ENCODE data around the gene GARIN5B.
"Not testable (repeated sequence)": the region's sequence is repeated elsewhere in the genome, so short reads cannot be mapped to it uniquely, and the experiment has no call there.

GARIN5B gene

DNA sequence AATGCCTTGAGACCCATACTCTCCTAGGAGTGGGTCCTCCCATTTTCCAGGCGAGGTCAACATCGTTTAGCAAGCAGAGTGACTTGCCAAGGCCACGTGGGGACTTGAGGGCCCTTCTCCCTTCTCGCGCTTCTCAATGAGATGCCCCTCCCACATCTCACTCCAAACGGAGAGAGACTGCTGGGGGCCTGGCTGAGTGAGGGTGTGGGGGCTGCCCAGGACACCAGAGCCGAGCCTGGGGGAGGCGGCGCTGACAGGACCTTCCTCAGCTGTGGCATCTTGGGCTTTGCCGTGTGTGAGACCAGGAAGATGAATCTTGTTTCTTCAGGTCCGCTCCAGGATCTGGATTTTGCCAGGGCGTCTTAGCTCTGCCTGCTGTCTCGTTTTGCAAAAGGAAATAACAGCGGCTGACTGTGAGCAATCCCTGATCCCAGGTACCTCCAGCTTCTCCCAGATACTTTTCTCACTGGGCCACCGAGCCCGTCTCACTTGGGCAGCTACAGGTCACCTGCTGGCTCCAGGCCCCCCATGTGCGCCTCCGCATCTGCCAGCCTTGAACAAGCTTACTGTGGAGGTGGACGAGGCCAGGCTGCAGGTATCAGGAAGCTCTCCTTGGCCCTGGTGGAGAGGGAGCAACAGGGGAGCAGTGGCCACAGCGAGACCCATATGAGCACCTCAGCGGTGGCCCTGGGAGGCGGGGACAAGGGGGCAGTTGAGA lies 14.6 kb downstream of the GARIN5B start:
- no peak for DNase-seq (ENCODE audit: low read depth)

DNA sequence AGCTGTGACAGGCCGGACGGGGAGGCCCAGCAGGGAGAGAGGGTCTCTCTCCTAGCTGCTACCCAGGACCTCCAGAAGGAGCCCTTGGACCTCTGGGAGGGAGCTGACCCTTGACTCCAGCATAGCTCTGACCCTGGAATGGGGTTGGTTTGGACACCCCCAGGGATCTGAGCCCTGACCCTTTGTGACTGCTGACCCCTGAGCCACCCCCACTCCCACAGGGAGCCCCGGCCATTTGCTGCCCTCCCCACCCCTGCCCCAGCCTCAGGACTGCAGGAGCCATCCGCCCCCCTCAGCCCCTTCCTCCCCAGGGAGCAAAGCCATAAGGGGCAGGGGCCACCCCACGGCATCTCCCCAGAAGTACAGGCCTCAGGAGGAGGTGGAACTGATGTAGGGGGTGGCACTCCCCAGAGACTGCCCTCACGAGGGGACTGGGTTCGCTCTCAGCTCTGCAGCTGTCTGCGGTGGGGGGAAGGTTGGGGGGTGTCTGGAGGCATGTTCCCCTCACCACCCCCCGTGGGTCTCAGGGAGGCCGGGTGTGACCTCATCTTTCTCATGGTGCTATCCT lies 15.5 kb downstream of the GARIN5B start:
- no peak for DNase-seq (ENCODE audit: low read depth)

DNA sequence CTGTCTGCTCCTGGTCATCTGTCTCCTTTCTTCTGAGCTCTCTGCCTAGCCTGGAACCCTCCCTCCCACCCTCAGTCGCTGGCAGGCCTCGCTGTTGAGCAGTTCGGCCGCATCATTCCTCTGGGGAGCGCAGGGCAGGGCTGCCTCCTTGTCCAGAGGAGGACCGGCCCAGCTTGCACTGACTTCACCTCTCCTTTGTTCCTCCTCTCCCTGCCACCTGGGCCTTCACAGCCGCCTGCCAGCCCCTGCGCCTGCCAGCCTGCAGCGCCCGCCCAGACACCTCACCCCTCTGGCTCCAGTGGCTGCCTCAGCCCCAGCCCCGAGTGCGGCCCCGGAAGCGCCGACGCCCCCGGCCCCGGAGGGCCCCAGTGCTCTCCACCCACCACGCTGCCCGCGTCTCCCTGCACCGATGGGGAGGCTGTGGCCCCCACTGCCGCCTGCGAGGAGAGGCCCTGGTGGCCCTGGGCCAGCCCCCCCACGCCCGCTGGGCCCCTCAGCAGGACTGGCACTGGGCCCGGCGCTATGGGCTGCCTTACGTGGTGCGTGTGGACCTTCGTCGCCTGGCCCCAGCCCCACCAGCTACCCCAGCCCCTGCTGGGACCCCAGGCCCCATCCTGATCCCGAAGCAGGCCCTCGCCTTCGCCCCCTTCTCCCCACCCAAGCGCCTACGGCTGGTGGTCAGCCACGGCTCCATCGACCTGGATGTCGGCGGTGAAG lies 16.2 kb downstream of the GARIN5B start:
- no peak for DNase-seq (ENCODE audit: low read depth)

DNA sequence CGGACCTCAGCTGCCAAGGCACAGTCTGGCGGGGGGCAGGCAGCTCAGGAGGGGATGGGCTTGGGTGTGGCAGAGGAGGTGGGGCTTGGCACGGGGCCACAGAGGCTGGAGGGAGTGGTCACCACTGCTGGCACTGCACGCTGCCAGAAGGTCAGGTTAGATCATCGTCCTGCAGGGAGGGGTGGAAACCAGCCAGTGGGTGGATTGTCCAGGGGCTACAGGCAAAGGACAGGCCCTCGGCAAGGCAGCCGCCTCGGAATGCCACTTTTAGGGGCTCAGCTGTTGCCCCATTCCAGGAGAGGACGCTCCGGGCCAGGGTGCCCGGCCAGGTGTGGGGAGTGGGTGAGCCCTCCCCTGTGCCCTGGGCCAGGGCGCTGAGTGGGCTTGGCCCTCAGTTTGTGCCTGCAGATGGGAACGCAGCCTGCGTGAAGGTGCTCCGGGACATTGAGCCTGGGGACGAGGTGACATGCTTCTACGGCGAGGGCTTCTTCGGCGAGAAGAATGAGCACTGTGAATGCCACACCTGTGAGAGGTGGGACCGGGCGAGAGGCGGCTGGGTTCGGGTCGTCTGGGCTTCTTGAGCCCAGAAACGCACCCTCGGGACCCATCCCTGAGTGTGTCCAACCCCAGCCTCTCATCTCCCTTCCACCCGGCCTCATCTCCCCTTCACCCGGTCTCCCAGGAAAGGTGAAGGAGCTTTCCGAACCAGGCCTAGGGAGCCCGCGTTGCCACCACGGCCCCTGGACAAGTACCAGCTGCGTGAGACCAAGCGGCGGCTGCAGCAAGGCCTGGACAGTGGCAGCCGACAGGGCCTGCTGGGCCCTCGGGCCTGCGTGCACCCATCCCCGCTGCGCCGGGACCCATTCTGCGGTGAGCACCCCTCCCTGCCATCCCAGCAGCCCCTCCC lies 17.0 kb downstream of the GARIN5B start:
- no peak for DNase-seq (ENCODE audit: low read depth)

DNA sequence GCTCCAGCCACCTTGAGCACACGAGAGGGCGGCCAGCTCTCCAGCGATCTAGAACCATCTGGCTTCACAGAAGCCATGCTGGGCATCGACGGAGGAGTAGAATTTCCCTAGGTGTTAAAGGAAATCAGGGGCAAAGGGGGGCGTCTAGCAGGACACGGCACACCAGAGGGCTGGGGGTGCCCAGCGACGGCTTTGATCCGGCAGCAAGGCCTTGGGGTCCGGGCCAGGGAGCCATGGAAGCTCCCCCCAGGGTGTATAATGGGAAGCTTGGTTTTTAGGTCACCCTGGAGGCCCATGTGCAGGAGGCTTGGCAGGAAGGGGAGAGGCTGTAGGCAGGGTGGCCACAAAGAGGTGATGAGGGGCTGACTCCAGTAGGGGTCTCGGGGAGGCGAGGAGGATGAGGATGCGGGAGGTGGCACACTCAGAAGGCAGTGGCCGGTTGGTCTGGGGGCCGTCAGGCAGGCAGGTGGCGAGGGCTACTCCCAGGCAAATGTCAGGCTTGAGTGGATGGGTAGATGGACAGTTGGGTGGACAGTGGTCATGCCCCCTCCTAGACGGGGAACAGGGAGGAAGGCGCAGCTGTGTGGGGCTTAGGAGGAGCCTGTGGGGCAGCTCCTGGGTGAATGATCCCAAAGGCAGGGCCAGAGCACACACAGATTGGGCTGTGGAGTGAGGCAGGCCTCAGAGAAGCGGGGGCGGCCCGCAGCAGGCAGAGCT lies 17.8 kb downstream of the GARIN5B start:
- DNase-seq (ENCODE audit: low read depth): no peak

DNA sequence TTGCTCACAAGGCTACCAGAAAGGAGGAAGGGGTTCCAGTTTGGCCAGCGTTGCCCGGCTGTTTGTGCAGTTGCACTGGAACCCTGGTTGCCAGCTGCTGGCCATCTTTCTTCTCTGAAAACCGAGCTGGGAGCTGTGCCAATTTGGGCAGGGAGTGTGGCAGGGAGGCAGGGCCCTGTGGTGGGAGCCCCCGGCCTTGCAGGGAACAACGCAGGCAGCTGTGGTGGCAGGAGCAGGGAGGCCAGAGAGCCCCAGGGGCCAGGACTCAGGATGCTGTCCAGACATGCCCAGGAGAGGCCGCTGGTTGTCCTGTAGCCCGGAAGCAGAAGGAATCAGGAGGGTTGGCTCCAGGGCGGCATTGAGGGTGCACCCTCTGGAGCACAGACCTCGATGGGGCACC lies 18.6 kb downstream of the GARIN5B start:
- DNase-seq (ENCODE audit: low read depth): no peak

DNA sequence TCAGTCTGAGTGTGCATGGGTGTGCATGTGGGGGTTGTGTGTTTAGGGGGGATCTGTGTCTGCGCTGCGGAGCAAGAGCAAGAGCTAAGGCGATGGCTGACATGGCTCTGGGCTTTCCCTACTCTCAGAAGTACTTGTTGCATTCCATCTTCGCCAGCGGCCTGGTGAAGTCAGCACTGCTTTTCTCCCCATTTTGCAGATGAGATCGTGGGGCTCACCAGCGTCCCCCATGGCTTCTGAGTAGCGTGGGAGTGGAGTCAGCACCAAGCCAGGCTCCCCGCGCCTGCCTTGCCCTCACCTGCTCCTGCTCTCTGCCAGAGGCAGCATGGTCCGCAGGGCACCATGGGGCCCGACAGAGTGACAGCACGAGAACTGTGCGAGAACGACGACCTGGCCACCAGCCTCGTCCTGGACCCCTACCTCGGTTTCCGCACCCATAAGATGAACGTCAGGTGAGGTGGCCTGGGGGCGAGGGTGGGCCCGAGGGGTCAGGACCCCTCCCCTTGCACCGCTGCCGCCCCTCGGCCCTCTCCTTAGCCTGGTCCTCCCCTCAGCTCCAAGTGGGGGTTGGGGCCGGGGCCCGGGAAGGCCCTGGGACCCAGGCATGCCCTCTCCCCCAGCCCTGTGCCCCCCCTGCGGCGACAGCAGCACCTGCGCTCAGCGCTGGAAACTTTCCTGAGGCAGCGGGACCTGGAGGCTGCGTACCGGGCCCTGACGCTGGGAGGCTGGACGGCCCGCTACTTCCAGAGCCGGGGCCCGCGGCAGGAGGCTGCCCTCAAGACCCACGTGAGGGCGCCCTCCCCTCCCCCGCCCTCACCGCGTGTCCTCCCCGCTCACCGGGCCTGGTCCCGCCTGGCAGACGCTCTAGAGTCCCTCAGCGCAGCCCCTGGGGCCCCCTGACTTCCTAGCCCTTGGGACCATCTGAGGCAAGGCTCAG lies 21.2 kb downstream of the GARIN5B start:
- no peak for DNase-seq (ENCODE audit: low read depth)

DNA sequence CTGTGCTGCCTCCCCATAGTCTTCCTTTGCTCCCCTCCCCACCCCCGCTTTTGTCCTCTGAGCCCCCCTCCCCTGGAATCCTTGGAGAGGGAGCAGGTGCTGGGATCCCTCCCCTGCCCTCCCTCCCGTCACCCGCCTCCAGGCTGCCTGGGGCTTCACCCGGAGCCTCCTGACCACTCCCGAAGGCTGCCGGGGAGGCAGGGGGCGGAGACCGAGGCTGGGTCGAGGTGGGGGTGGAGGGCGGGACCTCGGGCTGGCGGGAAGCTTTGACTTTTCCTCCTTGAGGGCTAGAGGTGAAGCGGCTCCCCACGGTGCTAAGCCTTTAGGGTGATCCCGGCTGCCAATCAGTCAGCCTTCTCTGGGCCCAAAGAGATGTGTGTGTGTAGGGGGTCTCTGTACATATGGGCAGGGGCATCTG lies 21.9 kb downstream of the GARIN5B start:
- no peak for DNase-seq (ENCODE audit: low read depth)

DNA sequence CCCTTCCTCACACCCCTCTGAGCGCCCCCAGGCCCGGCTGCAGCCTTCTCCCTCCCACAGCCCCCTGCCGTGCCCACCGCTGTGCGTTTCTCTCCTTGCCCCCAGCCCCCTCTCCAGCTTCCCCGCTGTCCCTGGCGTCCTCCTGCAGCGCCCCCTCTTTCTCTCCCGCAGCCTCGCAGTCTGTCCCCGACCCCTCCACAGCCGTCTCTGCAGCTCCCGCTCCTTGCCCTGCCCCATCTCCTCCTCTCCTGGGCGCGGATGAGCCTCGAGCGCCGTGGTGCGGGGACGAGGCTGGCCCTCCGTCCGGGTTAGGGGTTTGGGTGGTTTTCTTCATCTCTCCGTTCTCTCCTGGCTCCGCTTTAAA lies 22.3 kb downstream of the GARIN5B start:
- DNase-seq (ENCODE audit: low read depth): no peak

DNA sequence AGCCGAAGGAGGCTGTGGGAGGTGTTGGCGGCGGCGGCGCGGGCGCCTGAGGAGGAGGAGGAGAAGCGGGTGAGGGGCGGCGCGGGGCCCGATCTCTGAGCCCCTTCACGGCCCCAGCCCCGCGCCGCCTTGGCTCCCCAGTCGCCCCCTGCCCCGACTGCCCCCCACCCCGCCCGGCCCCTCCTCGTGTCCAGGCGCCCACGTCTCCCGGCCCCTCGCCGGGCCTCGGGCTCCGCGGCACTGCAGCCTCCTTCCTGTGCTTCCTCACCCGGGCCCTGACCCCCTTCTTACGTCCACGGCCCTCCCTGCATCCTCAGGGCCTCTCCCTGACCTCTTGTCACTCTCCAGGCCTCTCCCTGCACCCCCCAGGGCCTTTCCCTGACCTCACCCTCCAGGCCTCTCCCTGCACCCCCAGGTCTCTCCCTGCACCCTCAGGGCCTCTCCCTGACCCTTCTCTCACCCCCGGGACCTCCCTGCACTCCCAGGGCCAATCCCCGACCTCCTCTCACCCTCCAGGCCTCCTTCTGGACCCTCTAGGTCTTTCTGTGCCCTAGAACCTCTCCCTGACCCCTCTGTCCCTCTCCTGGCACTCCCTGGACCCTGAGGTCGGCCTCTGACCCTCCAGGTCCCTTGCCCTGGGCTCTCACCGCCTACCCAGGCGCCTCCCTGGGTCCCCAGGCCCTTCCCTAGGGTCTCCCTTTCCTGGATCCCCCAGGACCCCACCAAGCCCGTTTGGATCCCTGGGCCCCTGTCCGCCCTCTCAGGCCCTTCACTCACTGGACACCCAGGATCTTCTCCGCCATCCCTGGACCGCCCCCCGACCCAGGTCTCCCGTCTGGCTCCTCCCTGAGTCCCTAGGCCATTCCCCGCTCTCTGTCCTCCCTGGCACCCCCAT lies 22.9 kb downstream of the GARIN5B start:
- DNase-seq (ENCODE audit: low read depth): no peak

DNA sequence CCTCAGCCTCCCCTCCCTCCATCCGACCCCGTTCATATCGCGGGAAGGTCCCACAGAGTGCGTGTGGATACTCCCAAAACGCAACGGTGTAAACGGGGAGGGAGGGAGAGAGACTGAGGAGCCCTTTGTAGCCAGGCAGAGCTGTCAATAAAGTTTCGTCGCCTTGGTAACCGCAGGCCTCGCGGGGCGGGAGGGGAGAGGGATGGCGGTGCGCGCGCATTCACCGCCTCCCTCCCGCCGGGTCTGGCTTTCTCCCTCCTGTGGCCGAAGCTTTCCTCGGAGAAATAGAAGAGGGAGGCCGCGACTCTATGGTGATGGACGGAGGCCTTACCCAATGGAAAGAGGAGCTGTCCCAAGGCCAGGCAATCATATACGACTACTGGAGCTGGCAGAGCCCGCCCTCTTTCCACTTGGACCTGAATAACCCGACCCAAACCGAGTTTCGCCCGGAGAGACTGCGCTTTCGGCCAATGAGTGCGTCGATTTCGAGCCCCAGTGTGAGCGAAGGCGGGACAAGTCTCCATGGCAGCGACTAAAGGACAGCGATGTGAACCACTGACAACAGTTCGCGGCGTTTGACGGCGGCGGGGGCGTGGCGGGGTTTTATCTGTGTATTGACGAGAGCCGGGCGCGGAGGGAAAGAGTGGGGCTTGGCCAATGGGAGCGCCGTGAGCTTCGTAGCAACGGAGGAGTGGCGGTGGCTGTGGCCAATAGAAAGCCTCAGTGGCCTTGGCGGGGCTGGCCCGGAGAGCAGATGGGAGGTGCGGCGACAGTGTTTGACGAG lies 23.8 kb downstream of the GARIN5B start, which contains the start of gene KMT5C:
Gene KMT5C, plus strand, starts transcription at position 772 of the 784 bp plus-strand sequence. CDS start 2,061 bp downstream, outside the sequence.
- DNase-seq (ENCODE audit: low read depth): peak; percentile 100

DNA sequence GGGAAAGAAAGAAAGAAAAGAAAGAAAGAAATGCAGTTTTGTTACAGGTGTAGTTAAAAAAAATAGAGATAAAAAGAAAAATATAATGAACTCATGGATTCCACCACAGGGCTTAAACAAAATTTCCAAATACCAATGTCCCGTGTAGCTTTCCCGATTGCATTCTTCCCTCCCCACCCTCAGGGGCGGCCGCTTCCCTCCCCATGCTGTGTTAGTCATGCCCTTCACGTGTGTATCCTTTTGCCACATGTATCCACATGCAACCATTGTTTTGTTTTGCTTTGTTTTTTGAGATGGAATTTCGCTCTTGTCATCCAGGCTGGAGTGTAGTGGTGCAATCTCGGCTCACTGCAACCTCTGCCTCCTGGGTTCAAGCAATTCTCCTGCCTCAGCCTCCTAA lies 27.0 kb downstream of the GARIN5B start:
- DNase-seq (ENCODE audit: low read depth): no peak

DNA sequence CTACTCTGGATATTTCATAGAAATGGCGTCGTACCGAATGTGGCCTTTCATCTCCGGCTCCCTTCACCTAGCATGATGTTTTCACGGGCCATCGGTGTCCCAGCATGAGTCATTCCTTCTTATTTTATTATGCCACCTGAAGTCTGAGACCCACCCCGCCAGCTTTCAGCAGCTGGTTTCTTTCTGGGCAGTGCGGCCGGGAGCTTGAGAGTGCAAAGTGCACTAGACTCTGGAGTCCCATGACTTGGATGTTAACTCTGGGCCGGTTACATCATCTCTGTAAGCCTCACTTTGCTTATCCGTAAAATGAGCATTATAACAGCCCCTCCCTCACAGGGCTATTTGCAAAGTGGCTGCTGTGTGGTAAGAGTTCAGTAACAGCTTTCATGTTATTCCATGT lies 29.2 kb downstream of the GARIN5B start:
- DNase-seq (ENCODE audit: low read depth): no peak

DNA sequence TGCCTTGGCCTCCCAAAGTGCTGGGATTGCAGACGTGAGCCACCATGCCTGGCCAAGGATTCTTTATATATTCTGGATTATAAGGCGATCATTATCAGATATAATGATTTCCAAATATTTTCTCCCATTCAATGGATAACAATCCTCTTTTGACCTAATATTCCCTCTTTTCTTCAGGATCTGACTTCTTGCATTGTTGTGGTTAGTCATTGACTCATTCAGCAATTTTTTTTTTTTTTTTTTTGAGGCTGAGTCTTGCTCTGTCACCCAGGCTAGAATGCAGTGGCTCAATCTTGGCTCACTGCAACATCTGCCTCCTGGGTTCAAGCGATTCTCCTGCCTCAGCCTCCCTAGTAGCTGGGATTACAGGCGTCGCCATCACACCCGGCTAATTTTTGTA lies 33.3 kb downstream of the GARIN5B start:
- not testable (repeated sequence) for DNase-seq (ENCODE audit: low read depth)

DNA sequence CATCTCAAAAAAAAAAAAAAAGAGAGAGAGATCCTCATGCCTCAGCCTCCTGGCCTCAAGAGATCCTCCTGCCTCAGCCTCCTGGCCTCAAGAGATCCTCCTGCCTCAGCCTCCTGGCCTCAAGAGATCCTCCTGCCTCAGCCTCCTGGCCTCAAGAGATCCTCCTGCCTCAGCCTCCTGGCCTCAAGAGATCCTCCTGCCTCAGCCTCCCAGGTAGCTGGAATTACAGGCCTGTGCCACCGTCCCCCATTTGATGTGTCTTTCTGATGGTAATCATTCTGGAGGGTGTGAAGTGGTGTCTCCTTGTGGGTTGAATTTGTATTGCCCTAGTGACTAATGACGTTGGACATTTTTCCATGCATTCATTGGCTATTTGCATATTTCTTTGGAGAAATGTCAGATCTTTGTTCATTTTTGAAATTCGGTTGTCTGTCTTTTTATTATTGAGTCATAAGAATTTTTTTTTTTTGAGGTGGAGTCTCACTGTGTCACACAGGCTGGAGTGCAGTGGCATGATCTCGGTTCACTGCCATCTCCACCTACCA lies 34.2 kb downstream of the GARIN5B start:
- DNase-seq (ENCODE audit: low read depth): not testable (repeated sequence)

DNA sequence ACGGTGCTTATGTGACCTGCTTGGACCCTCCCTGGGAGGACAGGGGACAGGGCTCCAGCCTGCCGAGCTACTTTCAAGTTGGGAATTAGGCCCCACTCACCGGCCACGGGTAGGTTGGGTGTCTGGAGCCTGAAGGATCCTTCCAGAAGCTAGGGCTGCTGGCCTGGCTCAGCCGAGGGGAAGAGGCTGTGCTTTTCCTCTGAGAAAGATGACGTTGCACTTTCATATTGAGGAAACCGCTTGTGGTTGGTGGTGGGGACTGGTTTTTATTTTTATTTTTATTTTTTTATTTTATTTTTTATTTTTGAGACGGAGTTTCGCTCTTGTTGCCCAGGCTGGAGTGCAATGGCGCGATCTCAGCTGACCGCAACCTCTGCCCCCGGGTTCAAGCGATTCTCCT lies 37.9 kb downstream of the GARIN5B start, which contains the start of gene TMEM150B:
Gene TMEM150B, minus strand, starts transcription at position 170 of the 400 bp plus-strand sequence. CDS start 4,305 bp downstream, outside the sequence.
- DNase-seq (ENCODE audit: low read depth): no peak

DNA sequence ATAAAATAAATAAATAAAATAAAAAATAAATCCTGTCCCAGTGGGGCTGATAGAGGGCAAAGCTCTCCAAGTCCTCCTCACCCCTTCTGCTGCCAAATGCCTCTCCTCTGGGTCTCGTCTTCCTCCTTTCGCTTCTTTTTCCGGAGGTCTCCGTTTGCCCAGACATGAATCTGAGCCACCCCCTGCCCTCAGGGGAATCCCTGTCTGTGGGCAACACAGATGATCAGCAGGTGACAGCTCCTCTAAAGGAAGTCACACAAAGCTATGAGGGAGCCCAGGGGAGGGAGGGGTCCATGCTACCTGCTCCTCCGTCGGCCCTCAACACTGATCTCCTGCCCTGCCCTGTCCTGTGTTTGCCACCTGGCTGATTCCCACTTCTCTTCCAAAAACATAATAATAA lies 38.4 kb downstream of the GARIN5B start:
- DNase-seq (ENCODE audit: low read depth): no peak
